A549 treated with CpdA at 1 μM for 4 hours (cell line): Measurements from ENCODE around the gene CNBP. TPM values are rescaled to one million over a fixed set of nuclear protein-coding genes. Genes with fewer than 3 reads are reported as not detected.

Experiments used
- total RNA-seq: library from RNA; stranded (reverse); fragments of 200-300 nt; extraction: Qiagen RNA extraction; gene quantifications from 5 replicates; pipeline ENCODE4 v1.2.3, GENCODE V29; 2022; ENCODE audit warnings: low read depth

The CNBP gene
- total RNA-seq: 316 to 353 TPM (median 336 TPM) in 5 replicates

GRCh38 chr3:129183569-129184395 is at the start of gene CNBP:
Gene CNBP (minus strand): TSS chr3:129183896. CDS start chr3:129171757, 12,139 bp downstream.

GRCh38 chr3:129160891-129161859 is 22.5 kb downstream of the CNBP start, which contains the start of gene ISY1:
Gene ISY1 (minus strand): TSS chr3:129161063. CDS start chr3:129160975, 88 bp downstream.

GRCh38 chr3:129121792-129122411 is 61.8 kb downstream of the CNBP start, which contains the start of gene RAB43:
Gene RAB43 (minus strand): TSS chr3:129121804. CDS start chr3:129121489, 315 bp downstream.

Other genes with a start within 250 kb of the CNBP start
- gene CFAP92, start 189.8 kb downstream of the CNBP start, total RNA-seq: 0.03 to 0.25 TPM in 2 of 5 replicates, not detected in the others
- gene EFCC1, start 182.6 kb downstream of the CNBP start, total RNA-seq: 0.06 TPM in 1 of 5 replicates, not detected in the others
- gene GP9, start 123.1 kb downstream of the CNBP start, total RNA-seq: not detected in 5 replicates
- 2.3 to 5.3 TPM (median 4.3 TPM) in 5 replicates for gene RAB43, start 62.1 kb downstream of the CNBP start, total RNA-seq
- gene ISY1, start 22.8 kb downstream of the CNBP start, total RNA-seq: 22.2 to 25.5 TPM (median 22.7 TPM) in 5 replicates
- 70.0 to 84.5 TPM (median 80.6 TPM) in 5 replicates for gene COPG1, start 65.7 kb upstream of the CNBP start, total RNA-seq
- 40.7 to 43.9 TPM (median 41.7 TPM) in 5 replicates for gene HMCES, start 95.0 kb upstream of the CNBP start, total RNA-seq
- gene EFCAB12, start 244.7 kb upstream of the CNBP start, total RNA-seq: 0.47 to 0.87 TPM (median 0.60 TPM) in 5 replicates